CD4-positive, CD25-positive, alpha-beta regulatory T cell (primary cell): ENCODE data around the gene VPS9D1. TPM values are rescaled to one million over a fixed set of nuclear protein-coding genes. Genes with fewer than 3 reads are reported as not detected.

Source experiments
- ATAC-seq, 2 donors: fragments of 150-1000 bp; cut with Tn5 transposase; one replicate each; pipeline ENCODE4 v1.10.0; 2021; ENCODE audit warnings: low read depth in 2 of 2, moderate number of reproducible peaks in 2 of 2, moderate library complexity in 1 of 2
- DNase-seq, 3 donors: peaks; one replicate each; pipeline versions ENCODE4 v3.0.0 to v3.0.0-alpha.2; 2012 to 2022; ENCODE audit warnings: mixed read lengths in 1 of 3
- H3K27ac ChIP-seq: one replicate; pipeline ENCODE4 v1.7.0; 2013; ENCODE audit warnings: mild to moderate bottlenecking, low read length; ENCODE audit not compliant: insufficient read depth, poor library complexity, severe bottlenecking
- H3K27me3 ChIP-seq: one replicate; pipeline ENCODE4 v1.7.0; 2013; ENCODE audit warnings: low read length; ENCODE audit not compliant: control insufficient read depth, insufficient read depth
- H3K36me3 ChIP-seq: one replicate; pipeline ENCODE4 v1.7.0; 2013; ENCODE audit warnings: mild to moderate bottlenecking, low read length, moderate library complexity; ENCODE audit not compliant: control insufficient read depth, insufficient read depth
- H3K4me1 ChIP-seq: 2 replicates; pipeline ENCODE4 v1.7.0; 2013; ENCODE audit warnings: mild to moderate bottlenecking, low read length; ENCODE audit not compliant: insufficient read depth, control insufficient read depth, poor library complexity, severe bottlenecking
- H3K4me3 ChIP-seq: one replicate; pipeline ENCODE4 v1.7.0; 2013; ENCODE audit warnings: low read depth, mild to moderate bottlenecking, low read length, moderate library complexity
- H3K9me3 ChIP-seq, 2 experiments: 1 replicate in 1 of 2; 2 replicates in 1 of 2; pipeline ENCODE4 v1.7.0; 2013; ENCODE audit warnings: low read length in 2 of 2, mild to moderate bottlenecking in 1 of 2, moderate library complexity in 1 of 2; ENCODE audit not compliant: control insufficient read depth in 2 of 2
- H3K27ac Mint-ChIP-seq, 3 donors: one replicate each; pipeline ENCODE4 v1.8.0; 2020 to 2022; ENCODE audit warnings: mild to moderate bottlenecking in 3 of 3, mixed read lengths in 3 of 3, moderate library complexity in 2 of 3
- H3K27me3 Mint-ChIP-seq: one replicate; pipeline ENCODE4 v1.8.0; 2022; ENCODE audit warnings: mild to moderate bottlenecking, mixed read lengths
- H3K36me3 Mint-ChIP-seq: one replicate; pipeline ENCODE4 v1.8.0; 2020; ENCODE audit warnings: mixed read lengths
- H3K4me1 Mint-ChIP-seq, 4 donors: one replicate each; pipeline ENCODE4 v1.8.0; 2020 to 2022; ENCODE audit warnings: mixed read lengths in 4 of 4, mild to moderate bottlenecking in 1 of 4
- H3K4me3 Mint-ChIP-seq, 4 donors: one replicate each; pipeline ENCODE4 v1.8.0; 2020 to 2022; ENCODE audit warnings: mild to moderate bottlenecking in 4 of 4, mixed read lengths in 4 of 4, moderate library complexity in 3 of 4
- H3K9me3 Mint-ChIP-seq, 7 donors: one replicate each; pipeline ENCODE4 v1.8.0; 2020 to 2022; ENCODE audit warnings: mixed read lengths in 7 of 7, mild to moderate bottlenecking in 3 of 7, moderate library complexity in 2 of 7
- polyA plus RNA-seq, 4 donors: library from polyadenylated mRNA; unstranded; fragments of 300-500 nt; fragmentation: Illumina TruSeq; gene quantifications; one replicate each; pipeline ENCODE4 v1.2.3, GENCODE V29; 2021
- total RNA-seq: library from RNA; stranded (reverse); gene quantifications from one replicate; pipeline ENCODE4 v1.2.3, GENCODE V29; 2022

The VPS9D1 gene
- total and polyA plus RNA-seq, 5 donors from 2014 or later, result 0.13 to 22.0 (median 0.35) TPM

GRCh38 chr16:89660146-89660545, 60.6 kb downstream of the VPS9D1 start:
- Mint-ChIP-seq H3K4me3 (peak overlapping the region in 2 of 4 donors; percentile 48 to 75), H3K9me3 (no peaks in the 10 kb centered on the region), H3K4me1 (peaks cover 8 to 32% (median 12%) of the 10 kb centered on the region in 4 donors), H3K27me3 (no peaks in the 10 kb centered on the region), H3K36me3 (peaks cover 21% of the 10 kb centered on the region), H3K27ac (no peak overlapping the region)
- Histone ChIP-seq H3K4me3 (no peak overlapping the region), H3K36me3 (peaks cover 4% of the 10 kb centered on the region), H3K27me3 (no peaks in the 10 kb centered on the region), H3K27ac (no peak overlapping the region), H3K9me3 (no peaks in the 10 kb centered on the region), H3K4me1 (peaks cover 23% of the 10 kb centered on the region)
- ATAC-seq (no peak), DNase-seq (no peak)

GRCh38 chr16:89658221-89658879, 62.3 kb downstream of the VPS9D1 start:
- H3K27ac Mint-ChIP-seq, result peak overlapping the region; percentile 48 to 92 (median 87)
- H3K27ac ChIP-seq, result peak overlapping the region; percentile 80
- no peaks in the 10 kb centered on the region for H3K9me3 ChIP-seq
- H3K4me3 ChIP-seq, result peak overlapping the region; percentile 89
- H3K4me1 Mint-ChIP-seq, result peaks cover 8 to 43% (median 15%) of the 10 kb centered on the region in 4 donors
- ATAC-seq (no peak), DNase-seq (no peak)
- H3K9me3 Mint-ChIP-seq, result no peaks in the 10 kb centered on the region
- H3K36me3 Mint-ChIP-seq, result peaks cover 12% of the 10 kb centered on the region
- no peaks in the 10 kb centered on the region for H3K27me3 ChIP-seq
- peak overlapping the region; percentile 84 to 91 (median 88) for H3K4me3 Mint-ChIP-seq
- H3K36me3 ChIP-seq, result peaks cover 10% of the 10 kb centered on the region
- peaks cover 23% of the 10 kb centered on the region for H3K4me1 ChIP-seq
- H3K27me3 Mint-ChIP-seq, result no peaks in the 10 kb centered on the region

- Histone ChIP-seq H3K36me3 (peaks cover 10% of the 10 kb centered on the region), H3K27me3 (no peaks in the 10 kb centered on the region), H3K4me3 (peak within 1 kb of the TSS; percentile 89), H3K27ac (peak within 1 kb of the TSS; percentile 80), H3K4me1 (peaks cover 23% of the 10 kb centered on the region), H3K9me3 (no peaks in the 10 kb centered on the region)
- peak within 1 kb of the TSS; percentile 85 to 91 (median 88) for H3K4me3 Mint-ChIP-seq
- no peaks in the 10 kb centered on the region for H3K27me3 Mint-ChIP-seq
- DNase-seq (peak; percentile 90 to 94 (median 90)), ATAC-seq (peak; percentile 90 to 93)
- peaks cover 11% of the 10 kb centered on the region for H3K36me3 Mint-ChIP-seq
- H3K9me3 Mint-ChIP-seq, result no peaks in the 10 kb centered on the region
- peak within 1 kb of the TSS; percentile 48 to 92 (median 87) for H3K27ac Mint-ChIP-seq
- H3K4me1 Mint-ChIP-seq, result peaks cover 8 to 43% (median 15%) of the 10 kb centered on the region in 4 donors
Measured at GRCh38 chr16:89657442-89658220, 63.1 kb downstream of the VPS9D1 start, which contains the start of the genes CHMP1A and SPATA33. TSS of gene CHMP1A (minus strand) at chr16:89657708. CDS start at chr16:89657588, 120 bp downstream. TSS of gene SPATA33 (plus strand) at chr16:89657836. CDS start at chr16:89657912, 76 bp downstream.

Other genes starting within 250 kb of the VPS9D1 start
- gene ANKRD11, start 230.3 kb downstream of the VPS9D1 start, total RNA-seq, result 323 TPM
- gene ANKRD11, start 230.3 kb downstream of the VPS9D1 start, polyA plus RNA-seq, result 10 to 100 TPM in 3 of 4 donors, 1 to 10 TPM in 1; 8.7 to 19.4 (median 14.3) TPM
- 184 TPM for gene SPG7, start 212.5 kb downstream of the VPS9D1 start, total RNA-seq
- 10 to 100 TPM; 34.4 to 41.4 (median 38.1) TPM for gene SPG7, start 212.5 kb downstream of the VPS9D1 start, polyA plus RNA-seq
- gene RPL13, start 160.2 kb downstream of the VPS9D1 start, total RNA-seq, result 3,164 TPM
- gene RPL13, start 160.2 kb downstream of the VPS9D1 start, polyA plus RNA-seq, result 1,000 to 10,000 TPM; 3,297 to 6,519 (median 5,004) TPM
- gene CPNE7, start 145.1 kb downstream of the VPS9D1 start, total RNA-seq, result 0.69 TPM
- under 1 TPM in 3 of 4 donors, not detected in 1; 0.11 to 0.81 (median 0.48) TPM for gene CPNE7, start 145.1 kb downstream of the VPS9D1 start, polyA plus RNA-seq
- not detected for gene DPEP1, start 107.3 kb downstream of the VPS9D1 start, total RNA-seq
- not detected for gene DPEP1, start 107.3 kb downstream of the VPS9D1 start, polyA plus RNA-seq
- 110 TPM for gene CHMP1A, start 63.2 kb downstream of the VPS9D1 start, total RNA-seq
- 100 to 1,000 TPM in 1 of 4 donors, 10 to 100 TPM in 3; 77.5 to 111 (median 87.5) TPM for gene CHMP1A, start 63.2 kb downstream of the VPS9D1 start, polyA plus RNA-seq
- 7.1 TPM for gene SPATA33, start 63.1 kb downstream of the VPS9D1 start, total RNA-seq
- gene SPATA33, start 63.1 kb downstream of the VPS9D1 start, polyA plus RNA-seq, result 1 to 10 TPM; 2.0 to 4.4 (median 3.0) TPM
- gene CDK10, start 34.2 kb downstream of the VPS9D1 start, total RNA-seq, result 97.5 TPM
- 10 to 100 TPM; 20.5 to 28.0 (median 22.8) TPM for gene CDK10, start 34.2 kb downstream of the VPS9D1 start, polyA plus RNA-seq
- gene SPATA2L, start 19.2 kb downstream of the VPS9D1 start, total RNA-seq, result 15.6 TPM
- 1 to 10 TPM; 5.6 to 8.8 (median 8.1) TPM for gene SPATA2L, start 19.2 kb downstream of the VPS9D1 start, polyA plus RNA-seq
- gene ZNF276, start 639 bp upstream of the VPS9D1 start, total RNA-seq, result 108 TPM
- 10 to 100 TPM; 15.5 to 20.9 (median 19.7) TPM for gene ZNF276, start 639 bp upstream of the VPS9D1 start, polyA plus RNA-seq
- gene FANCA, start 95.7 kb upstream of the VPS9D1 start, total RNA-seq, result 25.4 TPM
- 10 to 100 TPM in 3 of 4 donors, 1 to 10 TPM in 1; 8.9 to 14.7 (median 12.9) TPM for gene FANCA, start 95.7 kb upstream of the VPS9D1 start, polyA plus RNA-seq
- 0.35 TPM for gene SPIRE2, start 107.6 kb upstream of the VPS9D1 start, total RNA-seq
- not detected for gene SPIRE2, start 107.6 kb upstream of the VPS9D1 start, polyA plus RNA-seq
- gene TCF25, start 152.7 kb upstream of the VPS9D1 start, total RNA-seq, result 431 TPM
- gene TCF25, start 152.7 kb upstream of the VPS9D1 start, polyA plus RNA-seq, result 10 to 100 TPM; 75.2 to 99.3 (median 78.3) TPM
- 14.9 TPM for gene MC1R, start 198.0 kb upstream of the VPS9D1 start, total RNA-seq
- under 1 TPM in 3 of 4 donors, not detected in 1; 0.08 to 0.38 (median 0.18) TPM for gene MC1R, start 198.0 kb upstream of the VPS9D1 start, polyA plus RNA-seq
- gene TUBB3, start 202.4 kb upstream of the VPS9D1 start, total RNA-seq, result 1.8 TPM
- gene TUBB3, start 202.4 kb upstream of the VPS9D1 start, polyA plus RNA-seq, result under 1 TPM in 1 of 4 donors, not detected in 3; 0.22 TPM
- gene DEF8, start 227.9 kb upstream of the VPS9D1 start, total RNA-seq, result 28.9 TPM
- 10 to 100 TPM; 22.7 to 51.6 (median 28.2) TPM for gene DEF8, start 227.9 kb upstream of the VPS9D1 start, polyA plus RNA-seq